ENCODE data around the gene FGD2.

Gene FGD2

GRCh38 chr6:36997811-36998722, 7.4 kb upstream of the FGD2 start:
- DNase-seq: no peak

- DNase-seq: no peak
Observed at GRCh38 chr6:36998723-36999038, 6.8 kb upstream of the FGD2 start.

DNA sequence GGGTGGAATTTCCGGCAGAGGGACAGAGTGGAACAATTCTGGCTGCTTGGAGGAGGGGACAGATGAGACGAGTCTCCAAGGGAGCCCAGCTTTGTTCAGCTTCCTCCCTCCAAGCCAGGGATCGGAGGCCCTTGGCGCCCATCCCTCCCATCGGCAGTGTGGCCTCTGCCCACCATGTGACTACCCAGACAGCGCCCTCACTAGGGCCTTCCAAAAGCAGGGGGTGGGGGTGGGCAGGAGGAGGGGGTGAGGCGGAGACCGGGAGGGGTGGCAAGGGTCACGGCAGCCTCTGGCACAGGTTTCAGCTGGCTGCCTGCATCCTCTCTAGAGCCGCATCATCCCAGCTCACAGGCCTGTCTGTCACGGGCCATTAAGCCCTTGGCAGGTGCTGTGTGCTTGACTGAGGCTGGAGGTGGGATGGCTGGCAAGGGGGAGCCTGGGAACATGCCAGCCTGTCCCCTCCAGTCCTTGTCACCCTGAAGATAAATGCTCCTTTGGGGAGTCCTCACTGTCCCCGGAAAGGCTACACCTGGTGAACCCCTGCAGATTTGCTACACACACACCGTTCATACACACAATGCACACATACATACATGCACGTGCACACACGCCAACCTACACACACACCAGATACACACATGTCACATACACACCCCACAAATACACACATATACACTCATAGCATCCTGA, 6.2 kb upstream of the FGD2 start:
- no peak for DNase-seq

DNA sequence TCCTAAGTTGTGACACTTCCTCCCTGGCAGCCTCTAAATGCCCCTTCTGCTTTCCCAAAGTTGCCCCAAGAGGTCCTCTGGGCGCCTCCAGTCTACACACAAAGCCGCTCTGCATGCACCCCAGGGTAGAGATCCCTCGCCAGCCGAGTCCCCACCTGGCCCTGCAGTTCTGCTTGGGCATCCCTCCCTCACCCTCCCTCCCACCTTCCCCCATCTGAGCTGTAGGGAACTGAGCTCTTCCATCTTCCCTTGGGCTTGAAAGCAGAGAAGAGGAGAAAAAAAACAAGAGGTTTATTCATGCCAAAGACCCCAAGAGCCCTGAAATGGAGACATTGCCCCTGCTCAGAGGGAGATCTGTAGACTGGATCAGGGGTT, 5.7 kb upstream of the FGD2 start:
- no peak for DNase-seq

GRCh38 chr6:37004044-37004980, 1.1 kb upstream of the FGD2 start:
- DNase-seq: no peak

DNA sequence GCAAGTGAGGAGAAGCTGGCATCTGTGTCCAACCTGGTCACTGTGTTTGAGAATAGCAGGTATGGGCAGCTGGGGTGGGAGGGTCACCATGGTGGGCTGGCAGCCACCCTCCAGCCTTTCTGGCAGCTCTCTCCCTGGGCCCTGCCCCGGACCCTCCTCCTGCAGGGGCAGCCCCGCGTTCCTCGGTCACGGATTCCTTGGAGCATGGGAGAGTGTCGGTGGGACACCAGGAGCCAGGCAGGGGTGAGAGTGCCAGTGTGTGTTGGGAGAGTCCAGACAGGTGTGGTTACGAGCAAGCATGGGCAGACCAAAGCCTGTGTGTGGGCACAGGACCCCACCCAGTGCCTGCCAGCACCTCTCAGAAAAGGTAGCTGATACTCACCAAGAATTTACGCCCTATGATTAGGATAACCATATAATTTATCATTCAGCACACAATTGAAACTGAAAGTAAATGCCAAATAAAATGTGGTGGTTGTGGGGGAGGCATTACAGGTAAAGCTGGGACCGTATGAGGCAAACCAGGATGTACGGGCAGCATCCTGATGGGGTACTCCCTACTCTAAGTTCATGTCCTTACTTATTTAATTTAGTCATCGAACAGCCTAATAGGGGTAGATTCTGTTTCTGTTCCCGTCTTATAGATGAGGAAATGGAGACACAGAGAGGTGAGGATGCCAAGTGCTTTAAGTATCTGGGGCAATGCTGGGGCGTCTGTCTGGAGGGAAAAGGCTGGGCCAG, 542 bp downstream of the FGD2 start:
- DNase-seq: no peak

GRCh38 chr6:37006793-37007339, 1.4 kb downstream of the FGD2 start:
- DNase-seq: no peak

DNA sequence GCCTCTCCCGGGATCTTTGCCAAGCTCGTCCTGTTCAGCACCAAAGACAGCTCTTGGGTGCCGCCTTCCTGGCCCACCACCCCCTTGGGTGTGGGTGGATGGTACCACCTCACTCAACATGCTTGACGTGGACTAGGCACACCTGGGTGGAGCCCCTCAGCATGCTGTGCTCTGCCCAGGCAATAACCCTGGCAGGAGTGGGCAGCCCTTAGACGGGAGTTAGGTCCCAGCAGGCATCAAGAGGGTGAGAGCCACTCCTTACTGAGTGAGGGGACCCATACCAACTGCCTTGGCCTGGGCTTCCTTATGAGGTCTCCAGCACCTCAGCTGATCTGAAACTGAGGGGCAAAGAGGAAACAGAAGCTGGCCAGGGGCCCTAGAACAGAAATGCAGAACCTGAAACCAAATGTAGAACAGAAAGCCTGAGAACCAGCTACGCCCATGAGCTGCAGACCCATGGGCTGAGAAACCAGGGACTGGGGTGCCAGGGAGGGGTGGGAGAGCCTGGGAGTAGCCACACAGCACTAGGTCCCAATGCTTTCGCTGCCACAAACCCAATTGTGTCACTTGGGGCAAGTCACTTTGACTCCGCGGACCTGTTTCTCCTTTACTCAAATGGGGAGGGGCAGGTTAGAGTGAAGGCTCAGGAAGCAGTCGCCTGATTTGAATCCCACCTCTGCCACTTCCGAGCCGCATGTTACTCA, 2.0 kb downstream of the FGD2 start:
- no peak for DNase-seq

- DNase-seq: no peak
Observed at GRCh38 chr6:37008484-37009465, 3.3 kb downstream of the FGD2 start.

- DNase-seq: no peak
Observed at GRCh38 chr6:37010402-37010892, 5.0 kb downstream of the FGD2 start.

DNA sequence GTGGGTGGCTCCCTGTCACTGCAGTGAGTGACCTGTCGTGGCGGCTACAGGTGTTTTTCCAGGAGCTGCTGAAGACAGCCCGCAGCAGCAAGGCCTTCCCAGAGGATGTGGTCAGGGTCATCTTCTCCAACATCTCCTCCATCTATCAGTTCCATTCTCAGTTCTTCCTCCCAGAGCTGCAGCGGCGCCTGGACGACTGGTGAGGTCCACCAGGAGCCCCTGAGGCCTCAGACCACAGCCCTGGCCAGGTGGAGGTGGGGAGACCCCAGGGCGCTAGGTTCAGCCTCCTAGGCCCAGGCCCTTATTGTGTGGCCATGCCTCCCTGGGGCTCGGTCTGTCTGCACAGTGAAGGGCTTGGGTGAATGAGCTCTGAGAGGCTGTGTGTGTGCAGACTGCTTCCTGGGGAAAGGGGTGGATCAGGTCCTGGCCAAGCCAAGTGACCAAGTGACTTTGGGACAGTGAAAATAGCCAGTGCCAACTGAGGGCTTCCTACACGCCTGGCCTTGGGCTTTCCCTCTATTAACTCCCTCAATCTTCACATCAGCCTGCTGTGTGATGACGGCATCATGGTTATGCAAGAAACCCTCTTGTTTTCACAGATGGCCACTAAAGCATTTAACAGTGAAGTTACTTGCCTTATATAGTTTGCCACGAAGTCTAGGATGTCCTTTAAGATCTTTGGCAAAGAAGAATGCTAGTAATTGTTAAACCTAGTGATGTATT, 6.4 kb downstream of the FGD2 start:
- no peak for DNase-seq

GRCh38 chr6:37013516-37014491, 8.3 kb downstream of the FGD2 start:
- no peak for DNase-seq

- DNase-seq: no peak
Observed at GRCh38 chr6:37014667-37015066, 9.2 kb downstream of the FGD2 start.

GRCh38 chr6:37015532-37015931, 10.1 kb downstream of the FGD2 start:
- DNase-seq: no peak

DNA sequence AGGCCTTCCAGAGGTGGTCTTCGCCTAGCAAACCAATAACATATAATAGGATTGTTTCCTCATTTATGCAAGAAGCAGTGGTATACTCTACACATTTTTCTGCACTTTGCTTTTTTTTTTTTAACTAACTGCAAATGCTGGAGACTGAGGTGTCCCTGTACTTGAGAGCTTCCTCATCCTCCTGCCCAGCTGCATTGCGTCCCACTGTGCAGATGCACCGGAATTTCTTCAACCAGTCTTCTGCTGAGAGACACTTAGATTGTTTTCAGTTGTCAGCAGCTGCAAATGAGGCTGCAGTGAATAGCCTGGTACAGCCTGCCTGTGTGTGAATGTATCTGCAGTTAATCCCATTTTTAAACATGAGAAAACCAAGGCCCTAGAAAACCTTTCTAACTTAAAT, 11.5 kb downstream of the FGD2 start:
- no peak for DNase-seq

- no peak for DNase-seq
Observed at GRCh38 chr6:37017606-37018197, 12.2 kb downstream of the FGD2 start.

DNA sequence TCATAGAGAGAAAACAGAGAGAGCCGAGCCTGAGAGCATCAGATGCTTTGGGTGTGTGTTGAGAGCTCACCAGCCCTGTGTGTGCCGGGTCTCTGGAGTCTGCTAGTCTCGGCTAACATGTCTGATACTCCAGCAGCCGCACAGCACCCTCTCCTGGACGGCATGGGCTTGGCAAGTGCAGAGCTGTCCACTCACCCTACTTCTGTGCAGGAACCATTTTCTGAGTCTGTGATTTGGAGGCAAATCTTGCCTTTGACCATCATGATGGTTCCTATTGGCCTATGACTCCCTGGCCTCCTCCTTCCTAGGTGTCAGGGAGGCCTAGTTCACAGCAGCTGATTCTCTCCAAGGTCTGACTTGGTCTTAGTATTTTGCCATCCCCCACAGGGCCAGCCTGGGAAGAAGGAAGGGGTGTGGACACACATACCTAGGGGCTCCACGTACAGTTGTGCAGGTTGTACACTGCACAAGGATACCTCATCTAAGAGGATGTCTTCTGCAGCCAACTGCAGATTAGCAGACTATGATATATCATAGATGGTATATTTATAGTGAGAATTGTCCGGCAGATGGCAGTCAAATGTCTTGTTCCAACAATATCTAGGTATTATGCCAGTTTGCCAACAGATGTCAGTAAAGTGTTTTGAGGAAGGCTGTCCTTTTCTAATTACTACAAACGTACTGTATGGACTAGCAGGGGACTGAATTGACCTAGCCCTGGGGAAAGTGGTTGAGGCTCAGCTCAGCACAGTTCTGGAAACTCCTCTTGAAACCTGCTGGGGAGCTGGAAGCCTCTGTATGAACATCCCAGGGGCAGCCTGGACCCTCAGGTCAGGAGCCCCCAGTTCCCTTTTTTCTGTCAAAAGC, 13.0 kb downstream of the FGD2 start:
- DNase-seq: peak; percentile 13
